NCI-H345 treated with DMSO at 0.1 percent for 48 hours (cell line): ENCODE measurements around the gene NRAP.

ENCODE experiments used
- DNase-seq: peaks from one replicate; lab custom pipeline; 2025; ENCODE audit not compliant: unreplicated experiment; lab: John Stamatoyannopoulos, UW

The NRAP gene

GRCh38 chr10:113663908-113664307 lies at the start of gene NRAP:
NRAP (minus strand) TSS chr10:113664041; CDS start chr10:113663882, 159 bp downstream.
- no peak for DNase-seq

DNA sequence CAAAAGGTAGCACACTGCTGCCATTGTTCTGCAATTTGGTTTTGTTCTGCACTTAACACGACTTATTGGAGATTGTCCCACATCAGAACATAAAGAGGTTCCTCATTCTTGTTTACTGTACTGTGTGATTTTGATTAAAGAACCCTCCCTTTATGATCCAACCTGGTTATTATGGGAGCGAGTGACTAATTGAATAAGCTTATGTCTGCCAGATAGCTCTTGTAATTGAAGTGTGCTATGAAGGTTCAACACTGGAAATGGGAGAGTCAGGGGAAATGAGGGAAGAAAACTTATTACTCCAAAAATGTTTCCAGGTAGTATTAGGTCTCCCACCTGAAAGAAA lies 49.8 kb upstream of the NRAP start:
- no peak for DNase-seq

DNA sequence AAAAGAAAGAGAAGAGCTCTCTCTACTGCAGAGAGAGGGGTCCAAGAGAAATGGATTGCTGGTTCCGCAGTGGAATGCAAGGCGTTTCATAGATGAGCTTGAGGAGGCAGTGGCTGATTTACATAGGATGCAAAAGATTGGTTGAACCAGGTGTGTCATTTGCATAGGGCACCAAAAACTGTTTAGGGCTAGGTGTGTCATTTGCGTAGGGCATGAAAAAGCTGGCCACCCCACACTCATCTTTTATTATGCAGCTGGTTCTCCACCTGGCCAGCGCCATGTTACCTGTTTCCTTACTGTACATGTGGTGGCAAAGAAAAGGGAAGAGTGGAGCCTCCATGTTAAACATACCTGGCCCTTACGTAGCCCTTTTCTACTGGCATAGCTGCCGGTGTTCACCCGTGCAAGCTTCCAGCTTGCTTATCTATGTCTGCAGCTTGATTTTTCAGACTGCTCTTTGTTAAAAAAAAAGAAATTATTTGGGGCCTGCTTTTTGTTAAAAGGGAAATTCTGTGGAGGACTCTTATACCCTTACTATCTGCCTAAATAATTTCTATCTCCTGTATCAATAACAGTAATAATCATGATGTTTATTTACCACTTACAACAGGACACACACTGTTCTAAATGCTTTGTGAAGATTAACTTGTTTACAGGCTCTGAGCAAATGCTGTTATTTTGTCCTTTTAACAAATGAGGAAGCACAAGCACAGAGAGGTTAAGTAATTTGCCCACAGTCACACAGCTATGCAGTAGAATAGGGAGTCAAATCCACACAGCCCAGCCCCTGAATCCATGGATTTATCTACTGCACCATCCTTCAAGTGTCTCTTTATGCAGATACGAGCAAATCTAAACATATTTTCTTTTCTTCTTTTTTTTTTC lies 49.2 kb upstream of the NRAP start:
- no peak for DNase-seq

- no peak for DNase-seq
Measured at GRCh38 chr10:113712024-113712423, 48.2 kb upstream of the NRAP start.

- no peak for DNase-seq
Measured at GRCh38 chr10:113711142-113711541, 47.3 kb upstream of the NRAP start.

DNA sequence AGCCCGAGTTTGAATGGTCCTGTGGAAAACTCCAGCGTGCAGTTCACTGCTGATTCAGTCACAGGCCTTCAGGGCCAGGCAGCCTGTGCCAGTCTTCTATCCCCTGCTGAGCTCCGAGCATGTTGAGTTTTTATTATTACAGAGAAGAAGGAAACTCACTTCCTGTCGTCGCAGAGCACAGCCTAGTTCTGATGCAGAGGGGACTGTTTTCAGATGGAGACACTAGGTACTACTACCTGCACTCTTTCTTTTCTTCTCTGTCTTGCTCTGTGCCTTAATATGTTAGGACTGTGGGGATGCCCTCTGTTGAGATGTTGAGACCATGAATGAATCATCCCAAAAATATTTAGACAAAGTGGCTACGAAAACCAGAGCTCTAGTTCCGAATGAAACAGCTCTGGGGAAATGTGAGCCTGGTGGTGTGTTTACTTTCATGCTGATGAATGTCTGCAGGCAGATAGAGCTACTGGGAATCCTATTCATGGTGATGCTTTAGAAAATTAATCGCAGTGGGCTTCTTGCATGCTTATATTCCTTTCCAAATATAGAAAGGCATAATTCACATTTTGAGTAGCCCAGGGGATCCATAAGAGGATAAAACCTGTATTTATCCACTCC lies 45.5 kb upstream of the NRAP start:
- peak; percentile 48 for DNase-seq

DNA sequence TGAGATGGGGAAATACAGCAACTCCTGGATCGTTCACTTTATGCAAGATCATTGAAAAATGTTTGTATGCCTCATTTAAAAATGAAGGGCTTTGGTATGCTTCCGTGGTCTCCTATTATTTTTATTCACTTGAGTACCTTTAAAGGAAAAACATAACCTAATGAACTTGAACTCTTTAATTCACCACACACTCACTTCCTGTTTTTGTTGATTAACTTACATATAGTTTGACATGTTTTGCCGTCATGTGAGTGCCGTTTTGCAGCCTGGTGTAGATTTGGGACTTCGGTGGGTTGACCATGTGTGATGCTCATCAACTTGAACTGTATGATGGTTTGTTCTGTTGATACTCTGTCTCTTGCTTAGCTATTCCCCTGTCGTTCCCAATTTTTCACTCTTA lies 44.8 kb upstream of the NRAP start:
- DNase-seq, result no peak

- DNase-seq, result no peak
Measured at GRCh38 chr10:113706623-113707022, 42.8 kb upstream of the NRAP start.

GRCh38 chr10:113705344-113705652 lies 41.5 kb upstream of the NRAP start:
- DNase-seq, result no peak

DNA sequence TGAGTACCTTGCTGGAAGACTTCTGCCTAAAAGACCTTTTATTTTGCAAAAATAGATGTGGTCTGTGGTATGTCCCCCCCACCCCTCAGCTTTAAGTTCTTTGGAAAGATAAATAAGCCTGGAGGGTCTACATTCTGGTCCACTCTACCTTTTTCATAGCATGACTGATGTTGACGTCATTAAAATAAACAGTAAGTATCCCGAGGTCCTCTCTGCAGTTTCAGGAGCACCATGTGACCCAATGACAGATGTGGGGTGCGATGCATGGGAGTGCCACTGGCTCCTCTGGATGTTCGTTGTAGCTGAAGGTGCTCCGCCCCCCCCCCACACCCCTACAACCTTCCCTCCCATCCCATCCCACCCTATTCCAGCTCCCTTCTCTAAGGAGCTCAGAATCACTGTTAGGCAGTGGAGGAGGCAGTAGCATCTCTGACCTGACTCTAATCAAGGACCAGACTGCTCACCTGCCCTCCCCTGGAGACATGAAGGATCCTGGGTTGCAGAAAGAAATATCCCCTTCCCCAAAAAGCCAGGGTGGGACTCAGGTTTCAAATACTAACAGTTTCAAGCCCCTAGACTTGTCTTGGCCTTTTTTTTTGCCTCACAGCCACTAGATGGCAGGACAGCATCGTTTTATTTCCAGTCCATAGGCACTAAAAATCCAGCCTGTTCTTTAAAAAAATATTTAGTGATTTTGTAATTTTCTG lies 40.9 kb upstream of the NRAP start:
- DNase-seq, result peak; percentile 10

DNA sequence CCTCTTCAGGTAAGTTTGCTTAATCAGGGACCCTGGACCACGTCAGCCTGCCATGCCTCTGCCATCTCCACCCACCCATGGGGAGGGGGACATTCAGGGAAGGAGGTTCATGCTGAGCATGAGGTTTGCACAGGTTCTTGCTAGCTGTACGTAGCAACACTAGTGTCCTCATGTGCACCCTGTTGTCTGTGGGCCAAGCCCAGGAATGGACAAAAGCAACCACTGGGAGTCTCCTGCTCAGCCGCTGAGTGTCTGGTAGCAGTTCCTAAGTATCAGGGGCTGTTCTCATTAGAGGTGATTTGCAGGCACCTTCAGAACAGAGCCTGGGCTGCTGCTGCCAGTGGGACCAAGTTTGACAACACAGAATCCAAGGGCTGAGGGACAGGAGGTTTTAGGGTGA lies 33.8 kb upstream of the NRAP start:
- DNase-seq, result no peak

- no peak for DNase-seq
Measured at GRCh38 chr10:113695691-113696090, 31.9 kb upstream of the NRAP start.

GRCh38 chr10:113693348-113693747 lies 29.5 kb upstream of the NRAP start:
- no peak for DNase-seq

DNA sequence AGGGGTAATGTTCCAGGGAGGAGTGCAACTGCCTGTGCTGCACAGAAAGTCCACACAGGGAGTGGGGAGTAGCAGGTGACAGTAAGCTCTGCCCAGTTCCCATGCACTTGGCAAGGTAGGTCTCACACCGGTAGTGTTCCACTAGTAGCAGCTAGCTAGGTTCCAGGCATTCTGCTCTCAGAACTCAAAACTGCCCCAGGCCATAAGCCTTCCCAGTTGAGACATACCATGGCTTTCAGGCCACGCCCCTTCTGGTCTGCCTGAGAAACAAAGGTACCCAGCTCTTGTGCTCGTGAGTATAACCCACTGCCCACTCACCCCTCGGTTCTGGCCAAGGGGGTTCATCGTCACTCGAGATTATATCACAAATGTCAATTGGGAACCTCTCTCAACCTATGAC lies 28.4 kb upstream of the NRAP start:
- DNase-seq, result no peak

- no peak for DNase-seq
Measured at GRCh38 chr10:113691381-113691780, 27.5 kb upstream of the NRAP start.

- no peak for DNase-seq
Measured at GRCh38 chr10:113690749-113691148, 26.9 kb upstream of the NRAP start.

DNA sequence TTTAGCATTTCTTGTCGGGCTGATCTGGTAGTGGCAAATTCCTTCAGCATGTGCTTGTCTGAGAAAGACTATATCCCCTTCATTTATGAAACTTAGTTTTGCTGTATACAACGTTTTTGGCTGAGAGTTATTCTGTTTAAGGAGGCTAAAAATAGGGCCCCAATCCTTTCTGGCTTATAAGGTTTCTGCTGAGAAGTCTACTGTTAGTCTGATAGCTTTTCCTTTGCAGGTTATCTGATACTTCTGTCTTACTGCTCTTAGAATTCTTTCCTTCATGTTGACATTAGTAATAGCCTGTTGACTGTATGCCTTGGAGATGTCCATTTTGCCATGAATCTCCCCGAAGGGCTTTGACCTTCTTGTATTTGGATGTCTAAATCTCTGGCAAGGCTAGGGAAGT lies 25.7 kb upstream of the NRAP start:
- DNase-seq, result no peak

DNA sequence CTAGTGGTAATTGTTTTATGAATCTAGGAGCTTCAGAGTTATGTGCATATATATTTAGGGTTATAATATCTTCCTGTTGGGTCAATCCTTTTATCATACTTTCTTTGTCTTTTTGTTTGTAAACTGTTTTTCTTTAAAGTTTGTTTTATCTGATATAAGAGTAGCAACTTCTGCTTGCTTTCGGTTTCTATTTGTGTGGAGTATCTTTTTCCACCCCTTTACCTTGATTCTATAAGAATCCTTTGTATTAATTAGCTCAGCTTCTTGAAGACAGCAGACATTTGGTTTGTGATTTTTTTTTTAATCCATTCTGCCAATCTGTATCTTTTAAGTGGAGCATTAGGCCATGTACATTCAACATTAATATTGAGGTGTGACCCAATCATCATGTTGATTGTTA lies 25.2 kb upstream of the NRAP start:
- no peak for DNase-seq

DNA sequence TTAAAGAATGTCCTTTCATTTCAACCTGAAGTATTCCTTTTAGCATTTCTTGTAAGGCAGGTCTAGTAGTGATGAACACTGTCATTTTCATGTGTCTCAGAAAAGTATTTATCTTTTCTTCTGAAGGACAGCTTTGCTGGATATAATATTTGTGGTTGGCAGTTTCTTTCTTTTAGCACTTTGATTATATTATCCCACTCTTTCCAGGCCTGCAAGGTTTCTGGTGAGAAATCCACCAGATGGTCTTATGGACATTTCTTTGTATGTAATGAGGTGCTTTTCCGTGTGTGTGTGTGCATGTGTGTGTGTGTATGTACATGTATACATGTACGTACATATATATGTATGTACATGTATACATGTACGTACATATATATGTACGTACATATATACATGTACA lies 23.2 kb upstream of the NRAP start:
- no peak for DNase-seq

DNA sequence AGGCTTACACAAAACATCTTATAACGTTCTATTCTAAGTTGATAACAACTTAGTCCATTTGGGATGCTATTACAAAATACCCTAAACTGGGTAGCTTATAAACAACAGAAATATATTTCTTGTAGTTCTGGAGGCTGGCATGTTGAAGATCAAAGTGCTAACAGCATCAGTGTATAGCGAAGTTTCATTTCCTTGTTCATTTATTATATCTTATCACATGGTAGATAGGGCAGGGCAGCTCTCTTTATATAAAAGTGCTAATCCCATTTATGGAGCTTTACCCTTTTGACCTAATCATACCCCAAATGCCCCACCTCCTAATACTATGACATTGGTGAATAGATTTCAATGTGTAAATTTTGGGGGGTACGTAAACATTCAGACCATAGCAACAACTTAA lies 22.2 kb upstream of the NRAP start:
- no peak for DNase-seq

GRCh38 chr10:113683300-113683699 lies 19.5 kb upstream of the NRAP start:
- no peak for DNase-seq
